DND-41 (cell line): ENCODE data around the gene HMG20A.

Experiments used
- ATAC-seq: fragments of 200-7000 bp; cut with Tn5 transposase; 3 replicates; pipeline ENCODE4 v1.9.1; 2021; ENCODE audit warnings: low read depth; ENCODE audit not compliant: insufficient read depth
- DNase-seq: peaks from one replicate; pipeline ENCODE4 v3.0.0-alpha.2; 2020
- H2AFZ ChIP-seq: 2 replicates; pipeline ENCODE4 v1.6.0; 2012; ENCODE audit warnings: low read depth, low read length
- H3K27ac ChIP-seq: 2 replicates; pipeline ENCODE4 v1.5.1; 2012; ENCODE audit warnings: low read length, inconsistent platforms
- H3K27me3 ChIP-seq: fragments of 200-600 bp; sonication (generic); 2 replicates; pipeline ENCODE4 v1.6.0; 2012; ENCODE audit warnings: low read length, mild to moderate bottlenecking, inconsistent platforms; ENCODE audit not compliant: insufficient read depth, poor library complexity
- H3K36me3 ChIP-seq: 2 replicates; pipeline ENCODE4 v1.5.1; 2012; ENCODE audit warnings: low read length, inconsistent platforms; ENCODE audit not compliant: insufficient read depth
- H3K4me1 ChIP-seq: 2 replicates; pipeline ENCODE4 v1.5.1; 2012; ENCODE audit warnings: mild to moderate bottlenecking, low read length; ENCODE audit not compliant: insufficient read depth
- H3K4me2 ChIP-seq: 2 replicates; pipeline ENCODE4 v1.6.0; 2012; ENCODE audit warnings: mild to moderate bottlenecking, moderate library complexity, low read length, inconsistent platforms; ENCODE audit not compliant: insufficient read depth
- H3K4me3 ChIP-seq, 2 experiments: fragments of 200-600 bp in 1 of 2; shearing (Covaris generic) in 1 of 2; 2 replicates each; pipeline ENCODE4 v1.5.1; 2012 to 2016; ENCODE audit warnings: inconsistent platforms in 2 of 2, low read length in 2 of 2, mild to moderate bottlenecking in 2 of 2, low read depth in 1 of 2, moderate library complexity in 1 of 2
- H3K79me2 ChIP-seq: 2 replicates; pipeline ENCODE4 v1.6.0; 2012; ENCODE audit warnings: low read length, inconsistent platforms; ENCODE audit not compliant: insufficient read depth
- H3K9ac ChIP-seq: 2 replicates; pipeline ENCODE4 v1.6.0; 2012; ENCODE audit warnings: low read depth, mild to moderate bottlenecking, inconsistent platforms, low read length, moderate library complexity
- H3K9me3 ChIP-seq: 2 replicates; pipeline ENCODE4 v1.5.1; 2012; ENCODE audit warnings: low read length, moderate library complexity, mild to moderate bottlenecking, inconsistent platforms; ENCODE audit not compliant: insufficient read depth, severe bottlenecking
- H4K20me1 ChIP-seq: 2 replicates; pipeline ENCODE4 v1.6.0; 2012; ENCODE audit warnings: low read length; ENCODE audit not compliant: insufficient read depth
- EZH2 ChIP-seq: IDR thresholded peaks from 3 replicates; pipeline ENCODE4 v1.6.1; 2012; ENCODE audit warnings: borderline replicate concordance, low read depth, mild to moderate bottlenecking, moderate library complexity, low read length, inconsistent platforms; ENCODE audit not compliant: severe bottlenecking
- TF ChIP-seq, protein P1 (sequence below): IDR thresholded peaks from 2 replicates; pipeline ENCODE4 v1.5.1; 2012; ENCODE audit warnings: borderline replicate concordance, low read length, moderate library complexity, mild to moderate bottlenecking; ENCODE audit not compliant: poor library complexity, severe bottlenecking; ENCODE audit errors: extremely low read depth

Gene HMG20A

DNA sequence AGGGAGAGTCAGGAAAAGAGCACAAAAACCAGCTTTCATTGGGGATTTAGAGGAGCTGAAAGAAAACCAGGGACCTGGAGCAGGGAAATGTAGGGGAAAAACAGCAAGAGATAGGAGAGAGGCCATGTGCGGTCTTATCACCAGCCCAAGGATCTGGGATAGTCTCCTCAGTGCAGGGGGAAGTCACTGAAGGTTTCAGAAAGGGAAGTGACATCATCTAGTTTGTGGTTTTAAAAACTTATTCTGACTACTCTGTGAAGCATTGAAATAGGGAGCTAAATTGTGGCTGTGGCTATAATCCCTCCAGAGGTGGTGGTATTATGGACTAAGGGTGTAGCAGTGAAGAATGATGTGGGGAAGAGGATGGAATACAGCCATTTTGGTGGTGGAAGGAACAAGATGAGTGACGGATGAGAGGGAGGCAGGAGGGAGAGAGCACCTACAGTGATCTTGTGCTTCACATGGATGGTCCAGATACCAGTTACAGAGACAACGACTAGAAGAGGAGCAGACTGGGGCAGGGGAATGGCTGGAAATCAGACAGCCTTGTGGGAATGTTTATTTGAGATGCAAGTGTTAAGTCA lies 72.7 kb downstream of the HMG20A start:
- H3K4me1 ChIP-seq = peaks cover 15% of the 10 kb centered on the region
- no peak overlapping the region for H3K9ac ChIP-seq
- no peak for DNase-seq
- H3K27me3 ChIP-seq = no peaks in the 10 kb centered on the region
- no peak overlapping the region for H3K4me3 ChIP-seq
- peak overlapping the region; percentile 33 for H3K27ac ChIP-seq
- H3K9me3 ChIP-seq = no peaks in the 10 kb centered on the region
- H3K4me2 ChIP-seq = no peak overlapping the region
- H4K20me1 ChIP-seq = no peaks in the 10 kb centered on the region
- ATAC-seq = peak; percentile 80
- H3K36me3 ChIP-seq = no peaks in the 10 kb centered on the region
- no peak for TF ChIP-seq EZH2
- TF ChIP-seq, protein P1, sequence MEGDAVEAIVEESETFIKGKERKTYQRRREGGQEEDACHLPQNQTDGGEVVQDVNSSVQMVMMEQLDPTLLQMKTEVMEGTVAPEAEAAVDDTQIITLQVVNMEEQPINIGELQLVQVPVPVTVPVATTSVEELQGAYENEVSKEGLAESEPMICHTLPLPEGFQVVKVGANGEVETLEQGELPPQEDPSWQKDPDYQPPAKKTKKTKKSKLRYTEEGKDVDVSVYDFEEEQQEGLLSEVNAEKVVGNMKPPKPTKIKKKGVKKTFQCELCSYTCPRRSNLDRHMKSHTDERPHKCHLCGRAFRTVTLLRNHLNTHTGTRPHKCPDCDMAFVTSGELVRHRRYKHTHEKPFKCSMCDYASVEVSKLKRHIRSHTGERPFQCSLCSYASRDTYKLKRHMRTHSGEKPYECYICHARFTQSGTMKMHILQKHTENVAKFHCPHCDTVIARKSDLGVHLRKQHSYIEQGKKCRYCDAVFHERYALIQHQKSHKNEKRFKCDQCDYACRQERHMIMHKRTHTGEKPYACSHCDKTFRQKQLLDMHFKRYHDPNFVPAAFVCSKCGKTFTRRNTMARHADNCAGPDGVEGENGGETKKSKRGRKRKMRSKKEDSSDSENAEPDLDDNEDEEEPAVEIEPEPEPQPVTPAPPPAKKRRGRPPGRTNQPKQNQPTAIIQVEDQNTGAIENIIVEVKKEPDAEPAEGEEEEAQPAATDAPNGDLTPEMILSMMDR = no peak
- no peak overlapping the region for H2AFZ ChIP-seq
- no peaks in the 10 kb centered on the region for H3K79me2 ChIP-seq

DNA sequence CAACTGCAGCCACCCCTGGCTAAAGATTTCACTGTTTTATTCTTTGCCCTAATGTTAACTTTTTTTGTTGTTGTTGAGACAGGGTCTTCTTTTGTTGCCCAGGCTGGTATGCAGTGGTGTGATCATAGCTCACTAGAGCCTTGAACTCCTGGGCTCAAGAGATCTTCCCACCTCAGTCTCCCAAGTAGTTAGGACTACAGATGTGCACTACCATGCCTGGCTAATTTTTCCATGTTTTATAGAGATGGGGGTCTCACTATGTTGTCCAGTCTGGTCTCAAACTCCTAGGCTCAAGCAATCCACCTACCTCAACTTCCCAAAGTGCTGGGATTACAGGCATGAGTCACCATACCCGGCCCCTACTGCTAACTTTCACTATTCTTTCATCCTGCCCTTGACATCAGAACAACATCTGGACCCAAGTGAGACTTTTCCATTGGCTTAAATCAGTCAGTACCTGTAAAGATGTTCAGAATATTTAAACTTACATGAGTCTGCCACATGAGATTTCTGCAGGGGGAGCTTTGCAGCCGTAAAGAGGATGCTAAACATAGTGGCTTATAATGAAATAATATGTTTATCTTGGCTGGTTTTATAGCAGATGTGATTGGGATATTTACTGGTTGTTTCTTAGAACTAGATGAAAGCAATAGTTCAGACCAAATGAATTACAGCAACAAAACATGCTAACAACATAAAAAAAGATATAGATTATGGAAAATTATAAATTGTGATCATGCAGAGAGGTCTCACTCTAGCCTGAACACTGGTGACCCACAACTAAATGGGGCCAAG lies 73.6 kb downstream of the HMG20A start:
- DNase-seq (no peak), ATAC-seq (no peak)
- Histone ChIP-seq H3K27ac (no peak overlapping the region), H3K79me2 (no peaks in the 10 kb centered on the region), H3K4me2 (no peak overlapping the region), H4K20me1 (no peaks in the 10 kb centered on the region), H3K4me1 (peaks cover 15% of the 10 kb centered on the region), H3K4me3 (no peak overlapping the region), H2AFZ (no peak overlapping the region), H3K27me3 (no peaks in the 10 kb centered on the region), H3K9me3 (no peaks in the 10 kb centered on the region), H3K36me3 (no peaks in the 10 kb centered on the region), H3K9ac (no peak overlapping the region)
- TF ChIP-seq EZH2 = no peak
- TF ChIP-seq, protein P1 = no peak

DNA sequence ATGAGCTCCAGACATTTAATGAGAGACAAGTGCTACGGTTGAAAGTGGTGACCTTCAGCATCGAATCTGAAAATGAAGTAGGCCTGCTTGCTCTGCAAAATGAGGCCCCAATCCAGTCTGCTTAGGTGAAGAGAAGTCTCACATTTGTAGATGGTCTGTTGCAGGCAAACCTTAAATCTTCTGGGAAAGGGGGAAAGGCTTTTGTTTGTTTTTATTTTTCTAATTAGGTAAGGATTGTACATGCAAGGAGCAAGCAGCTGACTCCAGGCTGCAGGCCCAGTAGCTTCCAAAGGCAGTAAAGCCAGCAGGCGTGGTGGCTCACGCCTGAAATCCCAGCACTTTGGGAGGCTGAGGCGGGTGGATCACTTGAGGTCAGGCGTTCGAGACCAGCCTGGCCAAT lies 74.3 kb downstream of the HMG20A start:
- Histone ChIP-seq H3K9me3 (no peaks in the 10 kb centered on the region), H2AFZ (no peak overlapping the region), H3K27me3 (no peaks in the 10 kb centered on the region), H3K36me3 (no peaks in the 10 kb centered on the region), H3K4me1 (peaks cover 15% of the 10 kb centered on the region), H4K20me1 (no peaks in the 10 kb centered on the region), H3K79me2 (no peaks in the 10 kb centered on the region), H3K27ac (no peak overlapping the region), H3K4me3 (no peak overlapping the region), H3K4me2 (no peak overlapping the region), H3K9ac (no peak overlapping the region)
- no peak for TF ChIP-seq EZH2
- TF ChIP-seq, protein P1 = no peak
- ATAC-seq = no peak
- DNase-seq = no peak
